Activated naive CD8-positive, alpha-beta T cell (primary cell): ENCODE data around the gene NPSR1.
"Not testable (repeated sequence)": the region's sequence is repeated elsewhere in the genome, so short reads cannot be mapped to it uniquely, and the experiment has no call there.

ENCODE experiments used
- H3K27ac Mint-ChIP-seq: one replicate; pipeline ENCODE4 v1.8.0; 2021; ENCODE audit warnings: mixed read lengths
- H3K27me3 Mint-ChIP-seq: one replicate; pipeline ENCODE4 v1.8.0; 2021; ENCODE audit warnings: mixed read lengths
- H3K36me3 Mint-ChIP-seq: one replicate; pipeline ENCODE4 v1.8.0; 2021; ENCODE audit warnings: mixed read lengths
- H3K4me1 Mint-ChIP-seq: one replicate; pipeline ENCODE4 v1.8.0; 2021; ENCODE audit warnings: low read depth, mixed read lengths
- H3K4me3 Mint-ChIP-seq: one replicate; pipeline ENCODE4 v1.8.0; 2021; ENCODE audit warnings: mild to moderate bottlenecking, mixed read lengths
- H3K9me3 Mint-ChIP-seq: one replicate; pipeline ENCODE4 v1.8.0; 2021; ENCODE audit warnings: low read depth, mixed read lengths

NPSR1 gene

DNA sequence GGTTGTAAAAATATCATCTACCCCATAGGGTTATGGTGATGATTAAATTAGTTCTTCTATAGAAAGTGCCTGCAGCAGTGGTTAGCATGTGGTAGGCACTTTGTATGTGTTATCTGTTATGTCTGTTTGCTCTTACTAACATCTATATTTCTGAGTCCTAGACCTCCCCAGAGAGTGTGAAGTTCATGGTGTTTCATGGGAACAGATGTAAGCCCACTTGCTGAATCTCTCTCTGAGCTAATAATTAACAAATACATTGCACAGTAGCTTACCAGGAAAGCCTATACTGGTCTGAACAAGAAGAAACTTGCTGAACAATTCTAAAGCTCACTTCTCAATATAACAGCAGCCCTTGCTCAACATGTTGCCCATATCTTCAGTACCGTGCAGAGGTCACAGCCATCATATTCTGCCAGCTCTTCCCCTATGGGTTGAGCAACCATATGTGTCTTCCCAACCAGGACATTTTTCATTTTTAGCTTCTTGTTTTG lies 100.1 kb downstream of the NPSR1 start:
- H3K4me3 Mint-ChIP-seq, result no peak overlapping the region
- no peaks in the 10 kb centered on the region for H3K9me3 Mint-ChIP-seq
- H3K27ac Mint-ChIP-seq, result no peak overlapping the region
- no peaks in the 10 kb centered on the region for H3K36me3 Mint-ChIP-seq
- peaks cover 3% of the 10 kb centered on the region for H3K27me3 Mint-ChIP-seq
- H3K4me1 Mint-ChIP-seq, result no peaks in the 10 kb centered on the region

DNA sequence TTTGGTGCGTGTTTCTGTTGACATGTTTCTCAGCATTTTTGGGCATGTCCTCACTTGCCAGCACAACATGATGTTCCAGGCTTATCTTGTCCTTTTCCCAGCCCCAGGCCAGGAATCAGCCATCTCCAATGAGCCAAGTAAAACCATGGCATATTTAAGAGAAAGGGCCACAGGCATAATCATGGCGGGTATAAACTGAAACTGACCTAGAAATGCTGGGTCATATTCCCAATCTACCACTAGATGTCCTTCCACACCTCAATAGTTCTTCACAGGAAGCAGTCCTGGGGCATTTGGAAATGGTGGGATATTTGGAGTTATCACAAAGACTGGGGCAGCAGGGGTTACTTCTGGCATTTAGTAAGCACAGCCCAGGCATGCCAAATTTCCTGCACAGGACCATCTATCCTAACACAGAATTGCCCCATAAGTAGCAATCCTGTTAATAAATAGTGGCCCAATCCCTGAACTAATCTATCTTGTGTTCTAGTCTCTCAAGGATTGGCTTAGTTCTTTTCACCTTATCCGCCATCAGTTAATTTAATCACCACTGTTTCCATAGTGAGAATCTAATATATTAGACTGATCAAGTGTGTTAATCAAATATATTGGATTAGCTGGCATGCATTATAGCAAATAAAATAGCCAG lies 101.6 kb downstream of the NPSR1 start:
- Mint-ChIP-seq H3K4me1 (no peaks in the 10 kb centered on the region), H3K9me3 (no peaks in the 10 kb centered on the region), H3K27ac (no peak overlapping the region), H3K36me3 (no peaks in the 10 kb centered on the region), H3K4me3 (no peak overlapping the region), H3K27me3 (peaks cover 5% of the 10 kb centered on the region)

DNA sequence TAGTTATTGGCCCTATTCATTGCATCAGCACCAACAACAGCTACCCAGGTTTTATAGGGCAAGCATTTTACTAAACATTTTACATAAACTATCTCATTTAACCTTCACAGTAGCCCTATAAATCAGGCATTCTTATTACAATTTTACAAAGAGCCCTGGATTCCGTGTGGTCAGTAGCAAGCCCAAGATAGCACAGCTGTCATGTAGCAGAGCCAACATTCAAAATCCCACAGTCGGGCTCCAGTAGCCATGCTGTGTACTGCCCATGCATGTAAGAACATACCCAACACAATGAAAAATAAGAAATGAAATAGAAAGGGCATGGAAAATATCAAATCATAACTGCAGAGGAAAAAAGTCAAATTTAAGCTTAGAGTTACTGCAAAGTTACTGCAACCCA lies 102.3 kb downstream of the NPSR1 start:
- H3K9me3 Mint-ChIP-seq, result no peaks in the 10 kb centered on the region
- no peak overlapping the region for H3K4me3 Mint-ChIP-seq
- no peaks in the 10 kb centered on the region for H3K36me3 Mint-ChIP-seq
- peaks cover 5% of the 10 kb centered on the region for H3K27me3 Mint-ChIP-seq
- no peak overlapping the region for H3K27ac Mint-ChIP-seq
- H3K4me1 Mint-ChIP-seq, result no peaks in the 10 kb centered on the region

DNA sequence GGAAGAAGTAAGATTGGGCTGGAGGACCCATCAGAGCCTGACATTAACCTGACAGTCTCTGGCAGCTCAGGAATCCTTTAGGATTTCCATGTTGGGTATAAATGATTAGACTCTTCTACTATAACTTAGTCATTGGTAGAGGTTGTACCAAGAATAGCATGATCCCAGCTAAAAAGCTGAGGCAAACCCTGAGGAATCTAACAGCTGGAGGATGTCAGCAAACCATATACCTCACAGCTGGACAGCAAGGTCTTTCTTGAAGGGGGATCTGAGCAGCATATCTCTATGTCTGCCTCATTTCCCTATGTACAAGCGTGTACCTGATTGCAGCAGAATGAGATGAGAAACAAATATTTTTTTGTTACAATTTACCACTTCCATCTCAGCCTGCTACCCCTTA lies 103.2 kb downstream of the NPSR1 start:
- H3K4me1 Mint-ChIP-seq, result no peaks in the 10 kb centered on the region
- no peak overlapping the region for H3K4me3 Mint-ChIP-seq
- H3K27me3 Mint-ChIP-seq, result peaks cover 5% of the 10 kb centered on the region
- no peaks in the 10 kb centered on the region for H3K36me3 Mint-ChIP-seq
- H3K9me3 Mint-ChIP-seq, result no peaks in the 10 kb centered on the region
- H3K27ac Mint-ChIP-seq, result no peak overlapping the region

DNA sequence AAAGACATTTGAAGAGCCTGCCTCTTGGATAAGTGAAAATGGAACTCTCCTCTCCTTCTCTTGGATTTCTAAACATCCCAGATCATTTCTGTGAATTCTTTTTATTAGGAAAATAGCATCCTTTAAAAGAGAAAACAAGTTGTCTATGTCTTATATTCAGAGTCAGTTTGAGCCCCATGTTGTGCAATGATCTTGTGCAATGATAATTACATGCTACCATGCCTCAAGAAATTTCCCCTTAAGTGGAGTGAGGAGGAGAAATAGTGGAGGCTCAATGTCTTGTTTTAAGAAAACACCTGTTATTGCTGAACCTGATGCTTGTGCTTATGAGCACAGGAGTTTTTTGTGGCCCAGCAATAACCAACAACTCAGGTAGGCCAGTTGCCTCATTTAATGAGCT lies 103.6 kb downstream of the NPSR1 start:
- Mint-ChIP-seq H3K4me3 (no peak overlapping the region), H3K27ac (no peak overlapping the region), H3K27me3 (peaks cover 5% of the 10 kb centered on the region), H3K9me3 (no peaks in the 10 kb centered on the region), H3K36me3 (no peaks in the 10 kb centered on the region), H3K4me1 (no peaks in the 10 kb centered on the region)

DNA sequence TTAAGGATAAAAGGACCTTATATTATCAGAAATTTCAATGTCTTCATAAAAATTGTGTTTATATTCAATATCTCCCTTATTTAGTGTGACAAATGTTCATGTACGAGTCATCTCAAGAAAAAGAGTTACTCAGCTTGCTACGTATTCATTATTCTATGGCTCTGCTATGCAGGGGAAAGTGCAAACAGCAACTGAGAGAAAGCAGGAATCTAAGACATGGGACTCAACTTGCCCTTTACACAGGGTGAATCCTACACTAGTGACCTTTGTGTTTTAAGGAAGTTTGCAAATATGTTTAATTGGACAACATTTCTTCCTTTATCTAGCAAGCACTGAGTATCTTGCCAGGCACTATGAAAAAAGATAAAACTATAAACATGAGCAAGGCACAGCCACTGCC lies 104.7 kb downstream of the NPSR1 start:
- H3K4me3 Mint-ChIP-seq, result no peak overlapping the region
- H3K9me3 Mint-ChIP-seq, result no peaks in the 10 kb centered on the region

DNA sequence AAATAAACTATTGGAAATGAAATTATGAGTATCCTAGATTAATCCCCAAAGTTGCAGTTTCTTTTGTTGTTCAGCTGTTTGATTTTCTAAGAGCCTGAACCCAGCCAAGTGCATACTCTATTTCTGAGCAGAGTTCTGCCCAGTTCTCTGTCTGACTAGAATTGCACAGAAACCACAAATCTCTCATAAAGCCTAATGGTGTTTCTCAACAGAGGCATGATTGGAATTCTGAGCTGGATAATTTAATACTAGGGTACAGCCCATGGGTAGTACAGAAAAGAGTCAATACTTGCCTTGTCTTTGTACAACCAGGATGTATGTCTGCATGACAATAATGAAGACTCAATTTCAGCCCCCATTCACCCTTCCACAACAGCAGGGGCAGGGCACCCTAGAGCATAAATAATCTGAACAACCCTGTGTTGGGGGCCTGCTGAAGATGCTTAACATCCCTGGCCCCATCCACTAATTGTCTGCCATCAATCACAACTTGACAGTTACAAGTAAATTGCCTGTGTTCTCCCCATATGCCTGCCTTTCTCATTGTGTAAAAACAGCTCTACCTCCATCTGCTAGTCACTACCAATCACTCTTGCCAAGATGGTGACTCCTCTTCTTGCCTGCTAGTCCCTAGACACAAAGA lies 114.4 kb downstream of the NPSR1 start:
- no peak overlapping the region for H3K27ac Mint-ChIP-seq
- peaks cover 1% of the 10 kb centered on the region for H3K27me3 Mint-ChIP-seq
- H3K36me3 Mint-ChIP-seq, result no peaks in the 10 kb centered on the region
- H3K4me1 Mint-ChIP-seq, result no peaks in the 10 kb centered on the region
- peaks cover 4% of the 10 kb centered on the region for H3K9me3 Mint-ChIP-seq
- no peak overlapping the region for H3K4me3 Mint-ChIP-seq

More for the DNA sequence above, 104.7 kb downstream of the NPSR1 start:
- no peak overlapping the region for H3K27ac Mint-ChIP-seq
- H3K27me3 Mint-ChIP-seq, result peaks cover 5% of the 10 kb centered on the region
- no peaks in the 10 kb centered on the region for H3K4me1 Mint-ChIP-seq
- no peaks in the 10 kb centered on the region for H3K36me3 Mint-ChIP-seq

DNA sequence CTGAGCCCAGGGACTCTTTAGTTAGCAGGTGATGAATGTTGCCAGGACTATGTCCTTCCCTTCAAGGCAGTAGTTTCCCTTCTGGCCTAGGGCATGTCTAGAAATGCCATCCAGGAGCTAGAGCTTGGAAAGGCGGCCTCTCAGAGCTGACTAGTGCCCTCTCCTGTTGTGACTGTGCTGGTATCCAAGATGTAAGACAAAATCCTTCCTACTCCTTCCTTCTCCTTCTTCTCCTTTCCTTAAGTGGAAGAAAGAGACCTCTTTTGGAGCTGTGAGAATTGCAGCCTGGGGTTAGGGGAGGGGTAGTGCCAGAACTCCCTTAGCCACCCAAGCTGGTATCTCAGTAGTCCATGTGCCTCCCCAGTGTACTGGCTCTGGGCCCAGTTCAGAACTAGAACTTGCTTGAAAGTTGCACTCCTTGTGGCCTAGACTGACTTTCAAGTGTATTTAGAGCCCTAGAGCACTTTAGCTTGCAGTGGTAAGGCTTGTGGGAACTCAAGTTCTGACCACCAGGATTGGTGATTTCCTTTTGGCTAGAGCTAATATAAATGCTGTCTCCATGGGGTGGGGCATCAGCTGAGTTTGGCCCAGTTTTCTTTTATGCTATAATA lies 118.8 kb downstream of the NPSR1 start:
- Mint-ChIP-seq H3K36me3 (peaks cover under 1% of the 10 kb centered on the region), H3K4me3 (no peak overlapping the region), H3K9me3 (peaks cover 8% of the 10 kb centered on the region), H3K4me1 (no peaks in the 10 kb centered on the region), H3K27ac (no peak overlapping the region), H3K27me3 (peaks cover 5% of the 10 kb centered on the region)

DNA sequence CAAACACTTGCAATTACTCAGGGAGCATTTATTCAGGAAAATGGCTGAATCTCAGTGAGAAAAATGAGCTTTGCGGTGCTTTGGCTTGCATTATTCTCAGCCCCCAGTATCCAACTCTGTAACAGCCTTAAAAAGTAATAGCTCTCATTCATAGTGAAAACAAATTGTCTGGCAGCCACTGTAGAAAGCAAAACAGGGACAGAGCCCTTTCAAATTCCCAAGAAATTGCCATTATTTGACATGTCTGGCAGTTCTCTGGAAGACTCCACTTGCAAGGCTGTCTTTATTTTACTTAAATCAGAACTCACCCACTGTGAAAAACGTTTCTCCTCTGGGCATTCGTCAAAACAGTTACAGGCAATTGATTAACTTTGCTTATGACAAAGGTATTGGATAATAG lies 122.5 kb downstream of the NPSR1 start:
- Mint-ChIP-seq H3K27me3 (peaks cover 5% of the 10 kb centered on the region), H3K36me3 (peaks cover 2% of the 10 kb centered on the region), H3K4me3 (no peak overlapping the region), H3K4me1 (no peaks in the 10 kb centered on the region), H3K9me3 (peaks cover 28% of the 10 kb centered on the region), H3K27ac (no peak overlapping the region)

DNA sequence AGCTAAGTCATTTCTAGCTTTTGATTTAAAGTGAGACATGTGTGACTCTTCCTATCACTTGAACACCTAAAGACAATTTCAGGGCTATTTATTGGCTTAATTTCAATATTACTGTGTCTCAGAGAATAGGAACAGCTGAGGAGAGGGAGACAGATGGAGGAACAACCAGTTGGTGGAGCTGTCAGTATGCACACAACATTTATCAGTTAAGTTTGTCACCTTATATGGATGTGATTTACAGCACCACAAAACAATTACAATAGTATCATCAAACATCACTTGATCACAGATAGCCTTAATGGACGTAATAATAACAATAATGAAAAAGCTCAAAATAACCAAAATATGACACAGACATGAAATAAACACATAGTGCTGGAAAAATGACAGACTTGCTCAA lies 129.6 kb downstream of the NPSR1 start:
- Mint-ChIP-seq H3K4me1 (no peaks in the 10 kb centered on the region), H3K27ac (no peak overlapping the region), H3K9me3 (peaks cover 14% of the 10 kb centered on the region), H3K27me3 (no peaks in the 10 kb centered on the region), H3K36me3 (no peaks in the 10 kb centered on the region), H3K4me3 (no peak overlapping the region)

DNA sequence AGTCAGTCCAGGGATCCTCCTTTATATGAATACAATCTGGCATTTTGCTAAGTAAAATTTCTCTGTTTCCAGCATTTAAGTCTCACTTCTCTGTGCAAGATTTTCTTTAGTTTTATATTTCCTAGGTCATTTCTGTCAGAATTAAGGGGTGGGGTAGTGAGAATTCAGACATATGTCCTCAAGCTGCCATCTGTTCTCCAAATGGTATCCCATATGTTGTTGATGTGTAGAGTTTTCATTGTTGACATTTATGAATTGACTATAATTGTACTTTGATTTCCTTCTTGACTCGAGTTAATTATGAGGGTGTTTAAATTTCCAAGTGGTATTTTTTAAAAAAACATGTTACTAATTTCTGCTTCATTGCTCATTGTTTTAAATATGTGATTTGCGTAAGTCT lies 148.8 kb downstream of the NPSR1 start:
- peaks cover 6% of the 10 kb centered on the region for H3K27me3 Mint-ChIP-seq
- H3K27ac Mint-ChIP-seq, result no peak overlapping the region
- H3K9me3 Mint-ChIP-seq, result no peaks in the 10 kb centered on the region
- no peaks in the 10 kb centered on the region for H3K36me3 Mint-ChIP-seq
- no peaks in the 10 kb centered on the region for H3K4me1 Mint-ChIP-seq
- H3K4me3 Mint-ChIP-seq, result no peak overlapping the region

DNA sequence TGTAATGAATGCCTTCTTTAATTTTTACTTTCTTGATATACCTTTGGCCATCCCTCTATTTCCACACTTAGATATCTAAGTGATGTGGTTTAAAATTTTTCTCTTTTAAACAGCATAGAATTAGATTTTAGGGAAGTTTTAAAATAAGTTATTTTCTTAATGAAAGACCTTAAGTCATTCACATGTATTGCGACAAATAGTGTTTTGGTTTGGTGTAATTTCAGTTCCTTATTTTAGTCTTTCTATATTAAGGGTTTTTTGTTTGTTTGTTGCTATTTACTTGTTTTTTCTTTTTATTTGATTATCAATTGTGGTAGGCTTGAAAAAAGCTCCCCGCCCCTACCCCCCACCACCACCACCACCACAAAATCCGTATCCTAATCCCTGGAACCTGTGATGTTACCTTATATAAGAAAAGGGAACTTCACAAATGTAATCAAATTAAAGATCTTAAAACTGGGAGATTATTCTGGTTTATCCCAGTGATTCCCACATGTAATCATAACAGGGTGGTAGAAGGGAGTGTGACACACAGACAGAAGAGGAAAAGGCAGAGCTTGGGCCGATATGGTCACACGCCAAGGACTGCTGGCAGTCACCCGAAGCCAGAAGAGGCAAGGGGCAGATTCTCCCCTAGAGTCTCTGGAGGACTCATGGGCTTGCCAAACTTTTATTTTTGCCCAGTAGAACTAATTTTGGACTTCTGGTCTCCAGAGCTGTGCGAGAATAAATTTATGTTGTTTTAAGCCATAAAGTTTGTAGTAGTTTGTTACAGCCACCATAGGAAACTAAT lies 149.7 kb downstream of the NPSR1 start:
- Mint-ChIP-seq H3K36me3 (no peaks in the 10 kb centered on the region), H3K27me3 (peaks cover 6% of the 10 kb centered on the region), H3K4me1 (no peaks in the 10 kb centered on the region), H3K27ac (no peak overlapping the region), H3K4me3 (no peak overlapping the region), H3K9me3 (no peaks in the 10 kb centered on the region)

DNA sequence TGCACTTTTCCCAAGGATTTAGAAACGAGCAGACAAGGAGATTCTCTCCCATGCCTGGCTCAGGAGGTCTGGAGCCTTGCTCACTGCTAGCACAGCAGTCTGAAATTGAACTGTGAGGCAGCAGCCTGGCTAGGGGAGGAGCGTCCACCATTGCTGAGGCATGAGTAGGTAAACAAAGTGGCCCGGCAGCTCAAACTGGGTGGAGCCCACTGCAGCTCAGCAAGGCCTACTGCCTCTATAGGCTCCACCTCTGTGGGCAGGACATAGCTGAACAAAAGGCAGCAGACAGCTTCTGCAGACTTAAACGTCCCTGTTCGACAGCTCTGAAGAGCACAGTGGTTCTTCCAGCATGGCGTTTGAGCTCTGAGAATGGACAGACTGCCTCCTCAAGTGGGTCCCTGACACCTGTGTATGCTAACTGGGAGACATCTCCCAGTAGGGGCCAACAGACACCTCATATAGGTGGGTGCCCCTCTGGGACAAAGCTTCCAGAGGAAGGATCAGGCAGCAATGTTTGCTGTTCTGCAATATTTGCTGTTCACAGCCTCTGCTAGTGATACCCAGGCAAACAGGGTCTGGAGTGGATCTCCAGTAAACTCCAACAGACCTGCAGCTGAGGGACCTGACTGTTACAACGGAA lies 156.3 kb downstream of the NPSR1 start:
- not testable (repeated sequence) for H3K4me1 Mint-ChIP-seq, H3K27ac Mint-ChIP-seq

DNA sequence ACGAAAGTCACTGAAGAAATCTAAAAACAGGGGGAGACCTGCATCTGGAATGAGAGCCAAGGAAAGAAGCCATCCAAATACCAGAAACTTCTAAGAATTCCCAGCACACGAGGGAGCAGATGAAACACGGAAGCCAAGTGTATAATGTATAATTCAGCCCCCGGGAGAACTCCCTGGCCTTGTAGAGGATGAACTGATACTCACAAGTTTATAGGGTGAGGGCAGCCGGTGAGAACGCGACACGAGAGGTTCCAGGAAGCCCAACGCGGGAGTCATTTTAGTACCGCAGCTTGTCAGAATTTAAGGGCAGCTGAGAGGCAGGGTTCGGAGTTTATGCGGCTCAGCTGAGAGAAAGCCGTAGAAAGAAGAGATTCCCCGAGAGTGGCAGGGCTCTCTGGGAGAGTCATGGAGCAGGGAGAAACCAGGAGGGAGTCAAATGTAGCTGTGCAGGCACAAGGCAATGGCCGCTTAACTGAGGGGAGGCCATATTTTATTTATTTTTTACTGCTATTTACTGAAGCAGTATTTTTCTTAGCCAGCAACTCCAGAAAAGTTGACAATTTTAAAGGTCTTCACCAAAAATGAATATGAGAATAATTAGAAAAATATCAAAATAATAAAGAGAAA lies 164.0 kb downstream of the NPSR1 start:
- H3K9me3 Mint-ChIP-seq, result no peaks in the 10 kb centered on the region
- peaks cover 5% of the 10 kb centered on the region for H3K27me3 Mint-ChIP-seq
- no peaks in the 10 kb centered on the region for H3K4me1 Mint-ChIP-seq
- H3K4me3 Mint-ChIP-seq, result no peak overlapping the region
- H3K27ac Mint-ChIP-seq, result no peak overlapping the region
- no peaks in the 10 kb centered on the region for H3K36me3 Mint-ChIP-seq

More for the DNA sequence above, 156.3 kb downstream of the NPSR1 start:
- H3K27me3 Mint-ChIP-seq, H3K36me3 Mint-ChIP-seq, H3K4me3 Mint-ChIP-seq, H3K9me3 Mint-ChIP-seq: not testable (repeated sequence)
